Measurements from ENCODE around the gene ZFP30. TPM values are rescaled to one million over a fixed set of nuclear protein-coding genes. Genes with fewer than 3 reads are reported as not detected.

The ZFP30 gene
- total RNA-seq, 4 donors from 2014 or later, result 9.6 to 17.4 (median 14.9) TPM

DNA sequence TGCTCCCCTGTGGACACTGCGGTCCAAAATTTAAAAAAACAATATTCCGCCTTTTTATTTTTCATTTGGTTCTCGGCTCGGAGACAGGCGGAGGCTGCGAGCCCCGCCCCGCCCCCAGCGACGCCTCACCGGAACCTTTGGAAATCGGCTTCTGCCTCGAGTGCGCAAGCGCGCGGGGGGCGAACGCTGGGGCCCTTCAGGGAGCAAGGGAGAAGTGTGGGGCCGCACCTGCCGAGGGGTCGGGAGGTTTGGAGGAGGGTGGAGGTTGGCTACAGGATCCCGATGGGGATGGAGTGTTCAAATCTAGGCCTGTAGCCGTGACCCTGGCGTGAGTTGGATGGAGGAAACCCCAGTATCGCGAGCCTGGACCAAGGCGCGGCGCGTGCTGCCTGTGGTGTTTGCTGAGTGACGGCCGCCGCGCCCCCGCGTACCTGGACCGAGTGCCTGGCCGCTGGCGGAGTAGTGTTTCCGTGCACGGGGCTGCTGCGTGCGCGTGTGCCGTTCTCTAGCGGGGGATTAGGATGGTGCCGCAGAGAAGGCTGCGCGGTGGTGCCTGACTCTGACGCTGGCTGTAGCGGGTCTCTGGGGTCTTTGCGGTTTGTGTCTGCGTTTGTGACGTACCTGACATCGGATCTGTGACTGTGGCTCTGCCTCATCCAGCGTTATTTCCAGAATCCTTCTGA is 565 bp upstream of the ZFP30 start:
- WGBS, 2 donors (ENCODE audit: low coverage in 1 of 2), result 0 to 2% methylated on average over 1 to 29 of the region's 57 CpGs
- ATAC-seq, result peak; percentile 89
- Histone ChIP-seq H3K27me3 (no peaks in the 10 kb centered on the region), H3K27ac (peak overlapping the region; percentile 68 to 95 (median 93)), H3K4me1 (peaks cover 0 to 40% (median 11%) of the 10 kb centered on the region in 3 donors), H3K36me3 (no peaks in the 10 kb centered on the region), H3K4me3 (peak overlapping the region; percentile 45 to 73), H3K9me3 (no peaks in the 10 kb centered on the region)
- no peak for TF ChIP-seq CTCF (IDR thresholded peaks at IDR 0.05)
- TF ChIP-seq EP300 (IDR thresholded peaks at IDR 0.05), result no peak
- no peak for TF ChIP-seq POLR2A (IDR thresholded peaks at IDR 0.05)
- TF ChIP-seq POLR2AphosphoS5 (IDR thresholded peaks at IDR 0.05), result no peak

GRCh38 chr19:37654629-37655300 is 500 bp downstream of the ZFP30 start:
- H3K36me3 ChIP-seq, result peaks cover 0 to 4% of the 10 kb centered on the region in 2 donors
- peak overlapping the region; percentile 45 to 73 for H3K4me3 ChIP-seq
- peak overlapping the region; percentile 68 to 95 (median 93) for H3K27ac ChIP-seq
- H3K27me3 ChIP-seq, result no peaks in the 10 kb centered on the region
- H3K9me3 ChIP-seq, result no peaks in the 10 kb centered on the region
- WGBS, 2 donors (ENCODE audit: low coverage in 1 of 2), result 0% methylated on average over 8 to 9 of the region's 40 CpGs
- TF ChIP-seq CTCF (IDR thresholded peaks at IDR 0.05) (no peak), POLR2A (IDR thresholded peaks at IDR 0.05) (no peak), POLR2AphosphoS5 (IDR thresholded peaks at IDR 0.05) (no peak), EP300 (IDR thresholded peaks at IDR 0.05) (no peak)
- H3K4me1 ChIP-seq, result peaks cover 0 to 40% (median 11%) of the 10 kb centered on the region in 3 donors
- peak; percentile 53 for ATAC-seq

DNA sequence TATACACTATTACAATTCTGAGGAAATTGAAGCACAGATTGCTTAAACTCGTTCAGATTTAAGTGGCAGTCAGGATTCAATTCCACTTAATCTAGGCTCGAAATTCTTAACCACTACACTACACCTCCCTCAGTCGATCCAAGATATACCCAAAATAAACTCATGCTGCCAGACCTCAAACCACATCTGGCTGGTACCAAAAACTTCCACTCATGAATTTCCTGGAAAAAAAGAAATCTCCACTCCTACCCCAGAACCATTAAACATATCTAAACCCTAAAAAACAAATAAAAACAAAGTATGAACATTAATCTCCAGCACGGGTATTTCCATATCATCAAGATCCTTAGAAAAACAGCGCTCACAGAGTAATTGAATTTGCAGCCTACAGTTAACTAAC is 1.1 kb downstream of the ZFP30 start:
- peak overlapping the region; percentile 45 to 73 for H3K4me3 ChIP-seq
- H3K4me1 ChIP-seq, result peaks cover 0 to 40% (median 11%) of the 10 kb centered on the region in 3 donors
- no peak for ATAC-seq
- H3K36me3 ChIP-seq, result peaks cover 0 to 10% of the 10 kb centered on the region in 2 donors
- peaks cover 0 to 4% (median 0%) of the 10 kb centered on the region in 3 donors for H3K9me3 ChIP-seq
- TF ChIP-seq POLR2AphosphoS5 (IDR thresholded peaks at IDR 0.05) (no peak), CTCF (IDR thresholded peaks at IDR 0.05) (no peak)
- no peaks in the 10 kb centered on the region for H3K27me3 ChIP-seq
- H3K27ac ChIP-seq, result peak overlapping the region in 3 of 4 donors; percentile 92 to 95 (median 94)
- WGBS, 2 donors (ENCODE audit: low coverage in 1 of 2), result 1 to 2% methylated on average over 5 of the region's 5 CpGs

DNA sequence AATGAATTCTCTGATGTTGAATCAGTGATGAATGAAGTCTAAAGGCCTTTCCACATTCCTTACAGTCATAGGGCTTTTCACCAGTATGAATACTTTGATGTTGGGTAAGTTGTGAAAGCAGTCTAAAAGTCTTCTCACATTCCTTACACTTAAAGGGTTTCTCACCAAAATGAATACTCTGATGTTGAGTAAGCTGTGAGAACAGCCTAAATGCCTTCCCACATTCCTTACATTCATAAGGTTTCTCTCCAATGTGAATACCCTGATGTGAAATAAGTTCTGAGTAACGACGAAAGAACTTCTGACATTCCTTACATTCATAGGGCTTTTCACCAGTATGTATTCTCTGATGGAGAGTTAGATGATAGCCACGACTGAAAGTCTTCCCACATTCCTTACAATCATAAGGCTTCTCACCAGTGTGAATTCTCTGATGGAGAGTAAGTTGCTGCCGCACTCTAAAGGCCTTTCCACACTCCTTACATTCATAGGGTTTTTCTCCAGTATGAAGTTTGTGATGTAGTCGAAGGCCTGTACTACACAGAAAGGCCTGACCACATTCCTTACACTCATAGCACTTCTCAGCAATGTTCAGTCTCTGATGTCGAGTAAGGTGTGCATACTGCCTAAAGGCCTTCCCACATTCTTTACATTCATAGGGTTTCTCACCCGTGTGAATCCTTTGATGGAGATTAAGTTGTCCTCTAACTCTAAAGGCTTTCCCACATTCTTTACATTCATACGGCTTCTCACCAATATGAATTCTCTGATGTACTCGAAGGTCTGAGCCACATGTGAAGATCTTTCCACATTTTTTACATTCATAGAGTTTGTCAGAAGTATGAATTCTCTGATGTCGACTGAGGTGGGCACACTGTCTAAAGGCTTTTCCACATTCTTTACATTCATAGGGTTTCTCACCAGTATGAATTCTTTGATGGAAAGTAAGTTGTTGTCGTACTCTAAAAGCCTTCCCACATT is 19.9 kb downstream of the ZFP30 start:
- 96 to 98% methylated on average over 7 to 11 of the region's 11 CpGs for WGBS, 2 donors (ENCODE audit: low coverage in 1 of 2)
- Histone ChIP-seq H3K4me1 (no peaks in the 10 kb centered on the region), H3K27me3 (no peaks in the 10 kb centered on the region), H3K9me3 (peaks cover 3 to 95% (median 5%) of the 10 kb centered on the region in 3 donors), H3K36me3 (peaks cover 18 to 61% of the 10 kb centered on the region in 2 donors), H3K27ac (no peak overlapping the region), H3K4me3 (no peak overlapping the region)
- ATAC-seq, result no peak
- TF ChIP-seq POLR2AphosphoS5 (IDR thresholded peaks at IDR 0.05) (no peak), POLR2A (IDR thresholded peaks at IDR 0.05) (no peak), CTCF (IDR thresholded peaks at IDR 0.05) (no peak), EP300 (IDR thresholded peaks at IDR 0.05) (no peak)
